HG03175 (cell line): ENCODE measurements around the gene HOXB7.

Experiments used
- ATAC-seq: cut with Tn5 transposase; IDR thresholded peaks from one replicate; pipeline ENCODE4 v1.9.1; 2021; ENCODE audit warnings: mild to moderate bottlenecking, moderate library complexity; ENCODE audit not compliant: unreplicated experiment

Gene HOXB7

DNA sequence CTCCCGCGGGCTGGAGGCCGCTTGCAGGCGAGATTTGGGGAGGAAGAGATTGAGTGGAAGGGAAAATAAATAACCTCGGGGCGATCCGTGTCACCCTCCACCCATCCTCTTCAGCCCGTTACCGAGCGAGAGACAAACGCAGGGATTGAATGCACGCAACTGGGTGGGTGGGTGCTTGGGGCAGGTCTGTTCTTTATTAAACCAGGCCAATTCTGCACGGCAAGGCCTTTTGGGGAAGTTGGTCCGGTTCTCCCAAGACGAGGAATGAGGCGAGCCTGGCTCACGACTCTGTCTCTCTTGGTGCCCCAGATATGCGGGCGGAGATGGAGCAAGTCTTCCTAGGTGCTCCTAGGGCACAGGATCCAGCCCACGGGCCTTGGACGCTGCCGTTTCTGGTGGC, 396 bp upstream of the HOXB7 start:
- ATAC-seq = no peak

DNA sequence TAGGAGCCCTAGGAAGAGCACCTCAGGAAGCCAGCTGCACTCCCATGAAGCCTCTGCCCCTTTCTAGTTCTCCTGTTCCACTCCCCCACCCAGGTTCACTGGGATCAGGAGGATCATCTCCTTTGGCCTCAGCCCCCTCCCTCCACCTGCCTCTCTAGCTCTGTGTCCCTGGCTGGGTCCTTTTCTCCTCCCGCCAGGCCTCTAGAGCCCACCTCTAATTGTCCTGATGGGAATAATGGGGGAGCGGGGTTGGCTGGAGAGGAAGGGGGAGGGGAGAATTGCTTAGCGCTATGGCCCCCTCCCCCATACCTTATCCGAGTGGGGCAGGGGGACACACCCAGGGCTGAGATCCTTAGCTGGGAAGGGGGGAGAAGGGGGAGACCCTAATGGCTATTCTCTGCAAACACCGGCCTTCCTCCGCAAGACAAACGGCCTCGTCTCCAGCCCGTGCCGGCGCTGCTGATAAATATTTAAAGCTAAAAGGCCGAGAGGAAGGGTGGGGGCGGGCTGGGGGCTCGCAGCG, 997 bp downstream of the HOXB7 start:
- ATAC-seq = no peak

DNA sequence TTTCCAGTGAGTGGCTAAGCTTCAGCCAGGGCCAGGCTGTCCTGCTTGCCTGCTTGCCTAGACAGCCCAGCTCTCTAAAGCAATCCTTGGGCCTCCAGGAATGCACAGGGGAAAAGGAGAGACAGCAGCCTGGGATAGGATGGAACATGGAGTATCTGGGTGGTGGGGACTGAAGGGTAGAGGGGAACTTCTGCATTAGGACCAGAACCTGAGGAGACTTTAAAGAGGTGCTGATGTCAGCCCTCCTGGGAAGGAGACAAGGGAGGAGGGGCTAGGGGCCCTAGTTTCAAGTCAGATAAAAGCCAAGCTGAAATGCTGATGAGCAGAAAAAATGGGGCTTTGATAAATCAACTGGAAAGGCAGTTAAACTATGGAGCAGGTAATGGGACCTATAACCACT, 1.8 kb downstream of the HOXB7 start:
- ATAC-seq = no peak

DNA sequence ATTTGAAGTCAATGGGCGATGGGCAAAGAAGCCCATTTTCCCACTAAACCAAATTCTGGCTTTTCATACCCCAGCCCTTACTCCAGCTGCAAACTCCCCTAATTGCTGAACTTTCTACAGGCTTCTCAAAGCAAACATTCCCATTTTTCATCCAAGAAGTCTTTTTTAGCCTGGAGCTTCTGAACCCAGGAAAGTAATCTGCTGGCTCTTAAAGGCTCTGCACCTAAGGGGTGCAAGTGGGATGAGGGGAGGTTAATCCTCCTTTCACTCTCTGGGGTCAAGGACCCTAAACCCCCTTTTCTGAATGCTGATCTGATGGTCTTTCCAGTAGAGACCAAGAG, 2.4 kb downstream of the HOXB7 start:
- ATAC-seq = no peak

DNA sequence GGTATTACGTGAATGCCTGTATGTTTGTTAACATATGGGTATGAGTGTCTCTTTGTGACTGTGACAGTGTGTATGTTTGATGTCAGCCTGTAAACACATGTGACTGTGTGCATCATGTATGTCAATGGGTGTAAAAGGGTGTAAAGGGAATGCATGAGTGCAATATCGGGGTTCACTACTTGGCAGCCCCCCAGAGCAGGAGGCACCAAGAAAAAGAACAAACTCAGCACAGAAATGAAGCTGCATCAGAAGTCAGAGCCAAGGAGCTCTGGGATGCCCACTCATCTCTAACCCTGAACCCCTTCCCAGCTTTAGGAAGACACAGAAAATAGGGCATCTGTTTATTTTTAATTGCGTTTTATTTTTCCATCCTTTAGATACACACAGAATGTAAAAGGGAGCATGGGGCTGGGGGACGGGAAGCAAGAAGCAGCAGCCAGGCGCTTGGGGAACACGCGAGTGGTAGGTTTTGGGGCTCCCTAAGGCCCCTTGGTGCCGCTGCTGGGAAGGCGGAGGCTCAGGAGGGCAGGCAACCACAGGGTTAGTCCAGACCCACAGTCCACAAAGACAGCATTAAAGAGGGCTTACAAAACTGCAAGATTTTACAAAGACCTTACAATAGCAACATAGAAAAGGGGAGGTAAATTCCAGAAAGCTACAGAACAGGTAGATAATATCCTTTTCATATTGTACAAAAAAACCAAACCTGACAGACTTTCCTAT, 3.8 kb downstream of the HOXB7 start:
- no peak for ATAC-seq

DNA sequence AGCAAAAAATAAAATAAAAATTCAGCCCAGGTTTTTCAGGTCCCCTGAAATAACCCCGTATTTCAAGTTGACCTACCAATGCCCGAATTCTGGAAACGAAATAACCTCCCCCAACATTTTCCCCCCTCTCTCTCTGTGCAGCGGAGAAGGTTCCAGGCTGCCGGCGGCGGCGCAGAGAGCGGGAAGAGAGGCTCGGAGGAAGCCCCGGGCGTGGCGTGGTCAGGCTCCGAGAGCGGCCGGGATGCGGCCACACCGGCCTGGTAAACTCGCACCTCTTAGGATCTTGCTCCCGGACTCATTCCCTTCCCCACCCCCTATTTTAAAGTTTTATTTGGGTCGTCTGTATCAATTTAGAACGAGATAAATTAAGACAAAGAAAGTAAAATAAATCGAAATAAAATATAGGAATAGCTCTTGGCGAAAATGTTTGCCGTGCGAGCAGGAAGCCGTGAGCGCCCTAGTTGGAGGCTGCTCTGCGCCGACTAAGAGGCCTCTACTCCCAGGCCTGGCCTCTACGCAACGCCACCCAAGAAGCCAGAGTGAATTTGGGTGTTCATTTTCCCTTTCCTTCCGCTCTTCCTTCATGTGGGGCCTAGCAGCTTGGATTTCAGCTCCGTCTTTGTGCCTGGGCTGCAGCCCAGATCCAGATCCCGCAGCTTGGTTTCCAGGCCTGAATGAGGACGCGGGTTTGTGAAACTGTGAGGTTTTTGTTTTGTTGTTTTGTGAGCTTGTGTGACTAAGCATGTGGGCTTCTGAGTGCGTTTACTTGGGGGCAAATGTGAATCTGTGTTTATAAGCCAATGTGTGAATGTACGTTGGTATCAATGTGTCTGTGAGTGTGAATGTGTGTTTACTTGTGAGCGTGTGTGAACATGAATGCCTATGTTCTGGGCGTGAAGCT, 4.6 kb downstream of the HOXB7 start:
- no peak for ATAC-seq

DNA sequence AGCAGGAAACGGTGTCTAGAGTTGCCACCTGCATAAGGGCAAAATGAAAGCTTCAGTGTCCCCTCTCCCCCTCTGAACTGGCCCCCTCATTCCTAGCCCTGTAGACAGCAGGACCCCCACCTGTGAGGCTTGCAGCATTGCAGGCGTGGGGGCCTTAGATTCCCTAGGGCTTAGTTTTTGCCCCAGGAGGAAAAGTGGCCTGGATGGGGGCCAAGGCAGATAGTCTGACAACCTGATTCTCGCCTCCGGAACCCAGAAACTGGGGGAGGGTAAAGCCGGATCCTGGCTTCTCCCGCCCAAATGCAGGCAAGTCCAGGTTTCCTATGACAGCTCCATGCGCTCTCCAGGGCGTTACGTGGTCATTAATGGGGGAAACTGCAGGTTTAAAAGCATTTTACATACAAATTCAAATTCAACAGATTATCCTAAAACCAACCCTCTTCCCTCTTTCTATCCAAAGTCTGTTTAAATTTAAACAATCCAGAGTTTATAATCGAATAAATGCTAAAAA, 5.4 kb downstream of the HOXB7 start:
- ATAC-seq = no peak

DNA sequence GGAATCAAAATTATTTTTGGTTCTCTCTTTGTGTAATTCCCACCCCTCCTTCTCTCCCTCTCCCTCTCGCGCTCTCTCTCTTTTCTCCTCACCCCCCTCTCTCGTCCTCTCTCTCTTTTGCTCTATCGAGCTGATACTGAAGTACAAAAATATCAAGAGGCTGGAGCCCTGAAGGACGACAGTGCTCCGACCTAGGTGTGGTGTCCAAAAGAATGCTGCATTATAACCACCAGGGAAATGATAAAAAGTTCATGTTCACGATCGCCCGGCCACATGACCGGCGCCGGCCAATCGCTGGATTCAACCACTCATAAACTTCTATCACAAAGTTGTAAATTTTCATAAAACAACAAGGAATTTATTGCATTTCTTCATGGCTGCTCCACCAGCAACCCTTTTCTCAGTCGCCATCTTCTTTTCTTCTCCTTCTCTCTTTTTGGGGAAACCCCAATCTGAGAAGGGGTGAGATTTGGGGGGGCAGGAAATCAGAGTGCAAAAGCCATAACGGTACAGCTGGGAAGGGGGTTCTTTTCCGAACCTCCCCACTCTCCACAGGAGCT, 6.0 kb downstream of the HOXB7 start, which contains the start of gene HOXB6:
HOXB6 (minus strand) TSS at position 217 of the 560 bp plus-strand sequence. CDS start 6,836 bp downstream, outside the sequence.
- ATAC-seq = no peak

DNA sequence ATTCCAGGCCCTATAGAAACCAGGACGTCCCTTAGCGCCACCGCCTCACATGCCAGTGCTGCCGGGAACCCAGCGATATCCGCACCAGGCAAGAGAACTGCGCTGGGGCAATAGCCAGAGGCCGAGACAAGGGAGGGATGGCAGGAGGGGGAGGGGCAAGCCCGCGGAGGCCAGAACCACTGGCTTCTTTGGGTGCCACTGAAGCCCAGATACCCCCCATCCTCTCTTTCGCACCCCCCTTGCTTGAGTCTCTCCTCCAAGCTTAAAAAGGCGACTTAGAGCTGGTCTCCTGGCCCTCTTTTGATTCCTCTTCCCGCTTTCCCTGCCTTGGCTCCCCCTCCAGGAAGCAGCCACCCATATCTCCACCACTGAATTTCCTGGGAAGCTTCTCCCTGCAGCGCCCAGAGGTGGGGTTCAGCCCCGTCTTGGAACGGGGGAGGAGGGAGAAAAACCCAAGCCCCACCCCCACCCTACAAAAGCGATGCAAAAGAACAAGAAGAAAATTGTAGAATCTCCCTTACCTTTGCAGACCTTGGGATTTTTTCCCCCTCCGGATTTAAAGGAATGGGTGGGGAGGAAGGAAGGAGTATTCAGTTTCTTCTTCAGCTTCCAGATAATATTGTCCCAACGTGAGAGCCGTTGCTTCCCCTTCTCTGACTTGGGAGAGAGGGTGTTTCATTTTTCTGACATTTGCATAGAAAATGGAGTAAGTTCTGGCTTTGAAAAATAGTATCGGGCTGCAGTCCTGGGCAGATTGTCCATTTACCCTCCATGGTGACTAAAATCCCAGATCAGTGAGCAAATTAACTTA, 6.7 kb downstream of the HOXB7 start:
- no peak for ATAC-seq

DNA sequence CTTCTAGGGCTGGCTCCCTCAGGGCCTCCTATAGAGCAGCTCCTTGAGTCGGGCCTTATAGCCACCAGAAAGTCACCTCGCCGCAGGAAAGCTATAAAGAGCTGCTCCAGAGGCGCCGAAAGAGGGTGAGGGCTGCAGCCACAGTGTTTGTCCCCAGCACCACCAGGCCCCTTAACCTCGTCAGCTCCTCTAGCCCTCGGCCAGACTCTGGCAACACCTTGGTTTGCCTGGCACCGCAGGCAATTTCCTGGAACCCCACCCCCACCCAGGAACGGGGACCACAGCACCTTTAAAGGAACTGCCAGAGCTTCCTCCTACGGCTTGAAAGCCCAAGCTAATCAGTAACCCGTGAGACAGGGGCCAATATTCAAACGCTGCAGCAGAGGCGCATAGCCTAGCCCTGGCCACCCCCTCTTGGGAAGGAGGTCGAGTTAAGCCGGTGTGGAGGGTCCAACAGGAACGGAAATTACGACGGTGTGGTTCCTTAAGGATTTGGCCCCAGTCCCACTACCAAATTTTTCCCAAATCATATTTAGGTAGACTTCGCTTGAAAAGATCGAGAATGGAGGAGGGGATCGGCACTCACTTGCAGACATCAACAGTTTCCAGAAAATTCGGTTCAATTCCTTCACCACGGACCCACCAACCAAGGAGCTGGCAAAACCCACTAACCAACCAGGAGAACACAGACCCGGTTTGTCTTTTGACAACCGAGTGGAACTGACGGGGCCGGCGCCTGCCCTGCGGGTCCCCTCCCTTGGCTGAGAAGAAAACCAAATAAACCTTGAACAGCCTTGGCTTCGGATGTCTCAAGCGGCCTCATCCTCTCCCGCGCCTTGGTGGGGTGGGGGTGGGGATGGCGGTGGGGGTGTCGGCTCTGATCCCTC, 9.0 kb downstream of the HOXB7 start:
- no peak for ATAC-seq

DNA sequence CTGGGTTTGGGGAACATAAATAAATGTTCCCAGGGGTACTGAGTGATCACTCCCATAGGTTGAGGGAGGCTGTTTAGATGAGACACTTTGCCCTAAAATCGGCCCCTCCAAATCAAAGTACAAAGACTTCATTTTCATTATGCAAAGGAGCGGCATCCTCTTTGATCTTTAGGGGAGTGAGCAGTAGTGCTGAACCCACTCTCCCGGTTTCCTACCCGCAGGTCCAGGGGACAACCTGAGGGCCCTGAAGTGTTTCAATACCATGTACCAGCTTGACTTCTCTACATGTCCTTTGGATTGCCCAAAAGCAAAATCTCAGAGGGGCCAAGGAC, 9.6 kb downstream of the HOXB7 start:
- no peak for ATAC-seq

DNA sequence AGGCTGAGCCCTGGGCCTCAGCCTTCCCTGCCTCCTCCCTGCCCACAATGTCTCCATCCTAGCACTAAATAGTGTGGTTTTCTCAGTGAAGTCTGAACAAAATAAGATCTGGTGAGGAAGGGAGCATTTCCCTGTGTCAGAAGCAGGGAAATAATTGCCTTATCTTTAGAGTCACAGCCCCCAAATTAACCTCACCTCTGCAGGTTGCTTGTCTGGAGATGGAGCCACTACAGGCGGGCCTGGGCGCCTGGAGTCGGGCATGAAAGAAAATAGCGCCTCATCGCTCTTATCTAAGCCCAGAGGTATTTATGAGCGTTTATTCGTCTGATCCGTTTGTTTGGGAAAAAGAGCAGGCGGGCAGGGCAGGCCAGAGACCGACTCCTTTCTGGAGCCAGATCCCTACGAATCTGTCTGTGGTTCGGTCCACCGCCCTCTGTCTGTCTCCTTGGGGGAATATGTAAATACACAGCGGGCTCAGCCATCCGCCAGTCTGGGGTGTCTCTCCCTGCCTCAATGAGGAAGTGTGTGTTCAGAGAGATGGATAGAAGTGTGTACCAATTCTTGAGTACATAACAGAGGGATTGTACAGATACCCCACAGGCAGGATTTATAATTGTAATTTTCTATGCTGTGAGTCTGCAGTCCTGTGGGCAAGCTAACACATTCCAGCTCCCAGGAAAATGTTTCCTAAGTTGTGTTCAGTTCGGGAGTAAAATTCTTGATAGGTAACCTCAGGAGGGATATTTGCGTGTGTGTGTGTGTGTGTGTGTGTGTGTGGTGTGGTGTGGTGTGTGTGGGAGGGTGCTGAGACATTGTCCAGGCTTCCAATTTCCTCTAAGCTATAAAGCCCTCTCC, 10.3 kb downstream of the HOXB7 start:
- ATAC-seq = no peak

DNA sequence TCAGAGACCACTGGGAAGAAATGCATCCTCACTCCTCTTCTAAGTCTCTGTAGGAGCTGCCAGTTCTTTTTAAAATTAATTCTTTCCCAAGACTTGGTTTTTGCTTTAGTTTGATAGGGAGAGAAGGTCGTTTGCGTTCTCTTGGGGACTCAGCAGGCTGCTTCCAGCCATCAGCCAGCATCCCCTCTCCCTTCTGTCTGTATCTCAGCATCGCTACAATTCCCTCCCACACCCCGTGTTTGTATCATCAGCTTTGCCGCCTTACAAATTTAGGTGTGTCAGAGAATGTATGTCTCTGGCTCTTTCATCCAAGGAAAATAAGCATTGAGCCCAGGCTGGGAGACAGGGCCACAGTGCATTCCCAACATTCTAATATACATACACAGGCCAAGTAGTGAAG, 11.5 kb downstream of the HOXB7 start:
- ATAC-seq = no peak

DNA sequence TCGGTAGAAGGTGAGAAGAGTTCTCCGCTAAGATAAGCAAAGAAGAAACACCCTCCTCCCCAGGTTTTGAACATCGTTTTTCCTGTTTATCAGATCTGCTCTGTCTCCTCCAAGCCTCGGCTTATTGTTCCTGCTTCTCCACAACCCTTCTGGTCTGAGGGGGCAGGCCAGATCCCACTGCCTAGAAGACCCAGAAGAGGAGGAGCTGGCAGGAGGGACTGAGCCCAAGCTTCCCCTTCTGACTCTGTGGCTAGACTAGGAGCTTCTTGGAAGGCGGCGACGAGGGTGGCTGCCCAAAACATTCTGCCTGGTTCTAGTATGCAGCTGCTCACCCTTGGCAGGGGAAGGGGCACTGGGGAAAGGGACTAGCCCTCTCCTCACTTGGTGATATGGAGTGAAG, 12.1 kb downstream of the HOXB7 start:
- no peak for ATAC-seq

DNA sequence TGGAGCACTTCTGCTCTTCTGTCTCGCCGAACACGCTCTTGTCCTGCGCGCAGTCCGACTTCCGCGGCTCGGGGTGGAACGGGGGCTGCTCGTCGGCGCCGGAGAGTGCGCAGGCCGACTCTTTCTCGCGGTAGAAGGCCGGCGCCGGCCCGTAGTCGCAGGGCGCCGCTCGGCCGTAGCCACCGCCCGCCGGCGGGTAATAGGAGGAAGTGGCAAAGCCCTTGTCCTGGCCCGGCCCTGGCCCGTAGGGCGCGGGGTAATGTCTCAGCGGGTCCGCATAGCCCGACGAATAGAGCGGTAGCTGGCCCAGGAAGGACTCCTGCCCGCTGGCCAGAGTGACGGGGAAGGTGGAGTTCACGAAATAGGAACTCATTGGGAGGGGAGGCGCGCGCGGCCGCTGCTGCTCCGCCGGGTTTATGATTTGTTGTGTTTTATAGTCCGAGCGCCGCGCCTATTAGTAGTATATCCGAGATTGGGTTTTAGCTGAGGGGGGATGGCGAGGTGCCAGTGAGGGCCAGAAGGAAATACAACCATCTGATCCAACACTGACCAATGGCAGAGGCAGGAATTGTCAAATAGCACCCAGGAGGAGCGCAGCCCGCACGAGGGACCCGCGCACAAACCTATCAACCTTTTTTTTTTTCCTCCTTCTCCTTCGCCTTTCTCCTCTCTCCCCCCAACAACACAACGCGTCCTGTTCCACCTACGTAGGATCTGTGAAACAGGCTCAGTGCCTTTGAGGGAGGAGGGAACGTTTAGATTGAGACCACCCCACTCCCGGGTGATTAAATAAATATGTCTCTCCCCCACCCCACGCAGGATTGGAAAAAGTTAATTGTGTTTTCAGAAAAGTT, 12.8 kb downstream of the HOXB7 start:
- no peak for ATAC-seq

DNA sequence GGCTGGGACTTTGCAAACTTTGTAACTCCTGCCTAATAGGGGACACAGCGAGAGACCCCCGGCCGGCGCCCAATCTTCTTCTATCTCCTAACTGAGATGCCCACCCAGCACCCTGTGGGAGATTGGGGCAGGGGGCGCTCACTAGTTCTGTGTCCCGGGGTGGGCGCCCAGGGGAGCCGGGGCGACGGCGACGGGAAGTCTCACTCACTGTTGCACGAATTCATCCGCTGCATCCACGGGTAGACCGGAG, 13.4 kb downstream of the HOXB7 start:
- ATAC-seq = no peak

DNA sequence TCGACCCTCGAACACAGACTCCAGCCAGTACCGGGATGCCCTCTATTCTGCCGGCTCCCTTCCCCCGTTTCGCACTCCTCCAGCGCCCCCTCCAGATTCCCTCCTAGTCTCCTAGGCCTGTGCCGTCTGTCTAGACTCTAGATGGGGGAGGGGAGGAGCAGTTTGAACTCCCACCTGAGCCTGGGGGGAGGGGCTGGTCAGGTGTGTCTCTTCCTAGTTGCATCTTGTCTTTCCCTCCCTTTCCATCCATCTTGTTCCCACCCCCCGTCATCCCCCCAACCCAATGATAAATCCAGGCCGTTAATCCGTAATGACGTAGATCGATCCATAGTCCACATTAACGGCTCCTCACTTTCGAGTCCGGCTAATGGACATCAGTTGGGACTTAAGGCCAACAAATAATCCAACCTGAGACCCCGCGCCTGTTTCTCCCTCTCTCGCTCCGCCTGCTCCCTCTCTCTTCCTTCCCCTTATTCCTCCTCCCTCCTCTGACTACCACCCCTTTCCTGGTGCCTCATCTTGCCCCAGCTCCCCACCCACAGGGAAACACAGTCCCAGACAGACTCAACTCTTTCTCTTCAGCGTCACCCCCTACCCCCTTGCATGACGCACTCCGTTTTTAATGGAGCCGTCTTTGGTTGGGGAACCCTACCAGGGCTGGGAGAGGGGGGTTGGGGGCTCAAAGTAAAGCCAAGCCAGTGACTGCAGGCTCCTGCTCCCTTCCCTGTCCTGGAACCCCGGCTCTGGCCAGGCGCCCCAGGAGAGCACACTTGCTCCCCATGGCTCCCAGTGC, 13.9 kb downstream of the HOXB7 start:
- no peak for ATAC-seq
